Caco-2 (cell line): ENCODE measurements around the gene LOXL1. TPM values are rescaled to one million over a fixed set of nuclear protein-coding genes. Genes with fewer than 3 reads are reported as not detected.

ENCODE experiments used
- BruUV-seq: library from RNA; stranded (reverse); fragments of 400-500 nt; replicated peaks from 2 replicates; lab custom pipeline; 2021; lab: Mats Ljungman, UMichigan
- CTCF ChIA-PET: fragments of 300-600 bp; sonication (Branson Sonifier 250); formaldehyde crosslinking; loops from one replicate; lab custom pipeline; 2022; ENCODE audit warnings: antibody characterized with exemption; lab: Charles Lee
- POLR2A ChIA-PET: fragments of 300-600 bp; sonication (Branson Sonifier 250); formaldehyde crosslinking; loops from one replicate; lab custom pipeline; 2022; ENCODE audit warnings: antibody characterized with exemption; lab: Charles Lee
- DNase-seq, 2 experiments: peaks; one replicate each; pipeline versions ENCODE4 v3.0.0 to v3.0.0-alpha.2; 2020 to 2022
- H3K27me3 ChIP-seq: replicated peaks from 2 replicates; pipeline ENCODE4 v1.6.0; 2011; ENCODE audit warnings: low read length; ENCODE audit not compliant: control insufficient read depth, insufficient read depth
- H3K36me3 ChIP-seq: 2 replicates; pipeline ENCODE4 v1.5.1; 2011; ENCODE audit warnings: low read length; ENCODE audit not compliant: control insufficient read depth, insufficient read depth
- H3K4me1 ChIP-seq: fragments of 250-450 bp; sonication (Bioruptor Pico); 2 replicates; pipeline ENCODE4 v1.5.1; 2020; ENCODE audit warnings: mild to moderate bottlenecking
- H3K4me3 ChIP-seq: 2 replicates; pipeline ENCODE4 v1.5.1; 2011; ENCODE audit warnings: low read depth, mild to moderate bottlenecking, control low read depth, low read length
- H3K9me3 ChIP-seq: fragments of 250-450 bp; sonication (Bioruptor Pico); 2 replicates; pipeline ENCODE4 v1.5.1; 2020; ENCODE audit warnings: mild to moderate bottlenecking, moderate library complexity
- H3K27ac Mint-ChIP-seq: one replicate; pipeline ENCODE4 v1.8.0; 2022; ENCODE audit warnings: mixed read lengths; ENCODE audit not compliant: unreplicated experiment
- H3K27me3 Mint-ChIP-seq: one replicate; pipeline ENCODE4 v1.8.0; 2022; ENCODE audit warnings: mixed read lengths; ENCODE audit not compliant: insufficient read depth, unreplicated experiment
- H3K36me3 Mint-ChIP-seq: one replicate; pipeline ENCODE4 v1.8.0; 2022; ENCODE audit warnings: mild to moderate bottlenecking, mixed read lengths; ENCODE audit not compliant: insufficient read depth, unreplicated experiment
- H3K4me1 Mint-ChIP-seq: one replicate; pipeline ENCODE4 v1.8.0; 2022; ENCODE audit warnings: low read depth, mixed read lengths; ENCODE audit not compliant: unreplicated experiment
- H3K4me3 Mint-ChIP-seq: one replicate; pipeline ENCODE4 v1.8.0; 2022; ENCODE audit warnings: mild to moderate bottlenecking, moderate library complexity, mixed read lengths; ENCODE audit not compliant: unreplicated experiment
- H3K9me3 Mint-ChIP-seq: one replicate; pipeline ENCODE4 v1.8.0; 2022; ENCODE audit warnings: mixed read lengths; ENCODE audit not compliant: unreplicated experiment
- intact Hi-C: fragments of 100-400 bp; cut with micrococcal nuclease; formaldehyde crosslinking; loops from one replicate; pipeline ENCODE4 v1.10.0; 2022; ENCODE audit not compliant: unreplicated experiment
- total RNA-seq: library from RNA; stranded (reverse); gene quantifications from 2 replicates; pipeline ENCODE4 v1.2.3, GENCODE V29; 2022
- TF ChIP-seq, protein P1 (sequence below), 2 experiments: fragments of 200-600 bp in 1 of 2; IDR thresholded peaks; 1 replicate in 1 of 2; 2 replicates in 1 of 2; pipeline versions ENCODE4 v1.5.1 to v1.8.0; 2011 to 2022; ENCODE audit warnings: antibody characterized with exemption in 1 of 2, control low read depth in 1 of 2, inconsistent platforms in 1 of 2, low read depth in 1 of 2, low read length in 1 of 2, mild to moderate bottlenecking in 1 of 2, moderate library complexity in 1 of 2; ENCODE audit not compliant: insufficient read depth in 1 of 2, severe bottlenecking in 1 of 2, unreplicated experiment in 1 of 2

LOXL1 gene
- total RNA-seq, 1 experiment from 2014 or later: 3.7 TPM

DNA sequence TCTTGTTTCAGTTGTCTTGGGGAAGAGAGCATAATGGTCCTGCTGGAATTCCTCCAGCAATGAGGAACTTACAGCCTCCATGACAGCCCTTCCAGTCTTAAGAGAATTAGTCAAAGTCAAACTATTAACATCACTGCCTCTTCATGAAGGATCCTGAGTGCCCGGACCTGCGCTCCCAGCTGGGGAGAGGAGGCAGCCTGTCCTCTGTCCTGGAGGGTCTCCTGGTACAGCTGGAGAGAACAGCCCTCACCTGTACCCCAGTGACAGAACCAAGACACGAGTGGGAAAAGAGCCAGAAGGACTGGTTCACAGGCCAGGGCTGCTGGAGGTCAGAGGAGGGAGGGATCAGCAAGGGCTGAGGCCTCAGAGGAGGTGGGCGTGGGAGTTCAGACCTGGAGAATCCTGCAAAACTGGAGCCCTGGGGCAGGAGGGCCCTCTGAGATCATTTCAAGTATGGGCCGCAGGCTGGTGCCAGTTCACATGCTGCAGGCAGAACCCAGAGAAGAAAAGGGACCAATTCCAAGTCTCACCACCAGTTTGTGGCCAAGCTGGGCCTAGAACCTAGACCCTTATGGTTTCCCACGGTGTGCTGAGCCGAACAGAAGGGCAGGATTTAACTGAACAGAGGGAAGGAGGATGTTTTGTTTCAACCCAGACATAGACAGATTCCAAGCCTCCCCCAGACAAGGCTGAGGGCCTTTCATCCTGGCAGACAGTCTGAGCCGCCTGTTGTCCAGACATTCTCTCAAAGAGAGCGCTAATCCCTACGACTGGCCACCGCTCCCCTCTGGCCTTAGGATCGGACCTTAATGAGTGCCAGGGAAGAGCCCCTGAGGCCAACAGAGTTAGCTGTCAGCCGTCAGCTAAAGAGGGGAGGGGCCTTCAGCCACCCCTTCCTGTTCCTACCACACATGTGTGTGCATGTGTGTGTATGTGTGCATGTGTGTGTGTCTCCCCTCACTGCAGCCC is 18.2 kb downstream of the LOXL1 start:
- H3K4me3 Mint-ChIP-seq: no peak overlapping the region
- intact Hi-C loops: no loop called here
- POLR2A ChIA-PET: no interaction called here
- H3K36me3 ChIP-seq: no peaks in the 10 kb centered on the region
- DNase-seq: no peak
- no peaks in the 10 kb centered on the region for H3K27me3 ChIP-seq
- H3K4me3 ChIP-seq: no peak overlapping the region
- H3K36me3 Mint-ChIP-seq: no peaks in the 10 kb centered on the region
- no peaks in the 10 kb centered on the region for H3K9me3 ChIP-seq
- peaks cover 45% of the 10 kb centered on the region for H3K4me1 ChIP-seq
- TF ChIP-seq, protein P1, sequence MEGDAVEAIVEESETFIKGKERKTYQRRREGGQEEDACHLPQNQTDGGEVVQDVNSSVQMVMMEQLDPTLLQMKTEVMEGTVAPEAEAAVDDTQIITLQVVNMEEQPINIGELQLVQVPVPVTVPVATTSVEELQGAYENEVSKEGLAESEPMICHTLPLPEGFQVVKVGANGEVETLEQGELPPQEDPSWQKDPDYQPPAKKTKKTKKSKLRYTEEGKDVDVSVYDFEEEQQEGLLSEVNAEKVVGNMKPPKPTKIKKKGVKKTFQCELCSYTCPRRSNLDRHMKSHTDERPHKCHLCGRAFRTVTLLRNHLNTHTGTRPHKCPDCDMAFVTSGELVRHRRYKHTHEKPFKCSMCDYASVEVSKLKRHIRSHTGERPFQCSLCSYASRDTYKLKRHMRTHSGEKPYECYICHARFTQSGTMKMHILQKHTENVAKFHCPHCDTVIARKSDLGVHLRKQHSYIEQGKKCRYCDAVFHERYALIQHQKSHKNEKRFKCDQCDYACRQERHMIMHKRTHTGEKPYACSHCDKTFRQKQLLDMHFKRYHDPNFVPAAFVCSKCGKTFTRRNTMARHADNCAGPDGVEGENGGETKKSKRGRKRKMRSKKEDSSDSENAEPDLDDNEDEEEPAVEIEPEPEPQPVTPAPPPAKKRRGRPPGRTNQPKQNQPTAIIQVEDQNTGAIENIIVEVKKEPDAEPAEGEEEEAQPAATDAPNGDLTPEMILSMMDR (IDR thresholded peaks at IDR 0.05; ENCODE audit: insufficient read depth in 1 of 2, low read depth in 1 of 2, low read length in 1 of 2, severe bottlenecking in 1 of 2, unreplicated experiment in 1 of 2): no peak
- BruUV-seq: no TSS peak
- H3K27ac Mint-ChIP-seq: no peak overlapping the region
- CTCF ChIA-PET: no interaction called here
- no peaks in the 10 kb centered on the region for H3K9me3 Mint-ChIP-seq
- no peaks in the 10 kb centered on the region for H3K4me1 Mint-ChIP-seq
- no peaks in the 10 kb centered on the region for H3K27me3 Mint-ChIP-seq

DNA sequence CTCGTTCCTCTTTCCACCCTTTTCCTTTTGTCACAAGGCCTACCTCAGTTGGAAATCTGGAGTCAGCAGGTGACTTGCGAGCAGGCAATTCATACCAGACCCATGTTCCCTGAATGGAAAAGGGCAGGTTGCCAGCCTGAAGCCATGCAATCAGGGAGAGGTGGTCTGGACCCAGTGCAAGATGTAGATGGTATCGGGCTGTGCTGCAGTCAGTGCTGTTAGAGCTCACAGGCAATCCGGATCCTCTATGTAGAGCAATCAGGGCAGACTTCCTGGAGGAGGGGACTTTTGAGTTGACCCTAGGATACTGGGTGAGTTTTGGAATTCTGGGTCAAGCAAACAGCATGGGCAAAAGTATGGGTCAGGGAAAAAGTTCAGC is 18.9 kb downstream of the LOXL1 start:
- H3K9me3 Mint-ChIP-seq: no peaks in the 10 kb centered on the region
- H3K4me3 Mint-ChIP-seq: no peak overlapping the region
- no peaks in the 10 kb centered on the region for H3K4me1 Mint-ChIP-seq
- H3K36me3 Mint-ChIP-seq: no peaks in the 10 kb centered on the region
- peaks cover 42% of the 10 kb centered on the region for H3K4me1 ChIP-seq
- H3K9me3 ChIP-seq: no peaks in the 10 kb centered on the region
- H3K27ac Mint-ChIP-seq: no peak overlapping the region
- no peak overlapping the region for H3K4me3 ChIP-seq
- ChIA-PET POLR2A (no interaction called here), CTCF (no interaction called here)
- TF ChIP-seq, protein P1 (IDR thresholded peaks at IDR 0.05; ENCODE audit: insufficient read depth in 1 of 2, low read depth in 1 of 2, low read length in 1 of 2, severe bottlenecking in 1 of 2, unreplicated experiment in 1 of 2): no peak
- intact Hi-C loops: no loop called here
- H3K36me3 ChIP-seq: no peaks in the 10 kb centered on the region
- no peaks in the 10 kb centered on the region for H3K27me3 Mint-ChIP-seq
- H3K27me3 ChIP-seq: no peaks in the 10 kb centered on the region
- no peak for DNase-seq
- BruUV-seq: no TSS peak

DNA sequence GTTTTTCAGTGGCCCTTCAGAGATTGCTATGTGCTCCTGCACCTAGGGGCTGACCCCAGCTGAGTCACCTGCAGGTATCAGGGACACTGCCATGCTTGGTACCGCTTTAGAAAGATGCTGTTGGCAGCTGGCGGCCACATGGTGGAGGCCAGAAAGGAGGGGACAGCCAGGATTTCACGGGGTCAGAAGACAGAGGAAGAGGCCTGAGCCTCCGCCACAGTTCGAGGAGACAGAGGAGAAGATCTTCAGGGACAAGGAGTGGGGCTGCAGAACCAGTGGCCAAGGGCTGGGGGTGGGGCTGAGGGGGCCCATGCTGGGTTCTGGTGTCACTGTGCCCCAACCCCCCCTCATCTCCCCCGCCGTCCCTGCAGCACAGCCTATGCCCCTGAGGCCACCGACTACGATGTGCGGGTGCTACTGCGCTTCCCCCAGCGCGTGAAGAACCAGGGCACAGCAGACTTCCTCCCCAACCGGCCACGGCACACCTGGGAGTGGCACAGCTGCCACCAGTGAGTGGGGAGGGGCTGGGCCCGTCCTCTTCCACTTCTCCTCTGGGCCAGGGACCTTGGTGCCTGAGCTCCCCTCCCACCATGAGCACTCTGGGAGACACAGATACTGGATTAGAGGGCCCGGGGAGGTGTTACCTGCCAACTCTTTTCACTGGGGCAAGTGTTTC is 19.9 kb downstream of the LOXL1 start:
- H3K36me3 ChIP-seq: no peaks in the 10 kb centered on the region
- H3K27ac Mint-ChIP-seq: no peak overlapping the region
- BruUV-seq: no TSS peak
- TF ChIP-seq, protein P1 (IDR thresholded peaks at IDR 0.05; ENCODE audit: insufficient read depth in 1 of 2, low read depth in 1 of 2, low read length in 1 of 2, severe bottlenecking in 1 of 2, unreplicated experiment in 1 of 2): no peak
- H3K36me3 Mint-ChIP-seq: no peaks in the 10 kb centered on the region
- intact Hi-C loops: no loop called here
- H3K4me3 ChIP-seq: no peak overlapping the region
- H3K9me3 Mint-ChIP-seq: no peaks in the 10 kb centered on the region
- no peaks in the 10 kb centered on the region for H3K27me3 Mint-ChIP-seq
- no peaks in the 10 kb centered on the region for H3K27me3 ChIP-seq
- no peak for DNase-seq
- peaks cover 3% of the 10 kb centered on the region for H3K4me1 Mint-ChIP-seq
- ChIA-PET POLR2A (no interaction called here), CTCF (no interaction called here)
- peaks cover 32% of the 10 kb centered on the region for H3K4me1 ChIP-seq
- no peak overlapping the region for H3K4me3 Mint-ChIP-seq
- H3K9me3 ChIP-seq: no peaks in the 10 kb centered on the region
